Peyer's patch (tissue), 4 donors: ENCODE results near the gene FOXO1.

Source experiments
- CTCF ChIP-seq, 6 experiments: fragments of 450-650 bp in 4 of 6; fragments of 200-600 bp in 2 of 6; sonication (generic) in 1 of 6; IDR thresholded peaks; one replicate each; pipeline ENCODE4 v1.5.1; 2017 to 2019; ENCODE audit warnings: antibody characterized with exemption in 6 of 6, mild to moderate bottlenecking in 3 of 6, moderate library complexity in 1 of 6
- POLR2A ChIP-seq, 2 donors: fragments of 450-650 bp; IDR thresholded peaks; one replicate each; pipeline ENCODE4 v1.5.1; 2017; ENCODE audit warnings: antibody characterized with exemption in 2 of 2, mild to moderate bottlenecking in 2 of 2, moderate library complexity in 2 of 2

GRCh38 chr13:40579535-40579934, 86.9 kb downstream of the FOXO1 start:
- TF ChIP-seq CTCF (IDR thresholded peaks at IDR 0.05): no peak
- TF ChIP-seq POLR2A (IDR thresholded peaks at IDR 0.05): no peak
